HG02885 (cell line): Measurements from ENCODE around the gene RBP7.
"Not testable (repeated sequence)": the region's sequence is repeated elsewhere in the genome, so short reads cannot be mapped to it uniquely, and the experiment has no call there.

Source experiments
- ATAC-seq: cut with Tn5 transposase; IDR thresholded peaks from one replicate; pipeline ENCODE4 v1.9.1; 2021; ENCODE audit warnings: mild to moderate bottlenecking; ENCODE audit not compliant: unreplicated experiment, poor library complexity

Gene RBP7

GRCh38 chr1:9996624-9997582 lies at the start of gene RBP7:
RBP7 (plus strand) TSS chr1:9997228; CDS start chr1:9997259, 31 bp downstream.
- no peak for ATAC-seq

- no peak for ATAC-seq
Measured at GRCh38 chr1:9957726-9958125, 39.3 kb upstream of the RBP7 start.

- ATAC-seq, result no peak
Measured at GRCh38 chr1:9960011-9960410, 37.0 kb upstream of the RBP7 start.

- no peak for ATAC-seq
Measured at GRCh38 chr1:9960706-9961562, 36.1 kb upstream of the RBP7 start.

GRCh38 chr1:9984253-9984652 lies 12.8 kb upstream of the RBP7 start:
- ATAC-seq, result no peak

GRCh38 chr1:9985001-9985400 lies 12.0 kb upstream of the RBP7 start:
- no peak for ATAC-seq

- no peak for ATAC-seq
Measured at GRCh38 chr1:9989773-9990172, 7.3 kb upstream of the RBP7 start.

GRCh38 chr1:9990944-9991343 lies 6.1 kb upstream of the RBP7 start:
- ATAC-seq, result no peak

- ATAC-seq, result no peak
Measured at GRCh38 chr1:9992910-9993309, 4.1 kb upstream of the RBP7 start.

- no peak for ATAC-seq
Measured at GRCh38 chr1:9993561-9994075, 3.4 kb upstream of the RBP7 start.

- no peak for ATAC-seq
Measured at GRCh38 chr1:10001016-10001665, 4.1 kb downstream of the RBP7 start.

- not testable (repeated sequence) for ATAC-seq
Measured at GRCh38 chr1:10005248-10005647, 8.2 kb downstream of the RBP7 start.

GRCh38 chr1:10007169-10007568 lies 10.1 kb downstream of the RBP7 start:
- ATAC-seq, result no peak

- ATAC-seq, result no peak
Measured at GRCh38 chr1:10014016-10014415, 17.0 kb downstream of the RBP7 start.

- ATAC-seq, result no peak
Measured at GRCh38 chr1:10019561-10019960, 22.5 kb downstream of the RBP7 start.

GRCh38 chr1:10020086-10020485 lies 23.1 kb downstream of the RBP7 start:
- ATAC-seq, result no peak

GRCh38 chr1:10020678-10021077 lies 23.6 kb downstream of the RBP7 start:
- not testable (repeated sequence) for ATAC-seq

GRCh38 chr1:10021992-10022391 lies 25.0 kb downstream of the RBP7 start:
- not testable (repeated sequence) for ATAC-seq

GRCh38 chr1:10022656-10023055 lies 25.6 kb downstream of the RBP7 start:
- no peak for ATAC-seq

GRCh38 chr1:10025354-10025753 lies 28.3 kb downstream of the RBP7 start:
- no peak for ATAC-seq
